PC-9 (cell line): ENCODE measurements around the gene CCDC3.
A peak's percentile ranks its signal among the peaks of the same experiment; 100 is the strongest.

ENCODE experiments used
- EZH2 ChIP-seq: fragments of 200-600 bp; sonication (generic); IDR thresholded peaks from 2 replicates; pipeline ENCODE4 v1.8.0; 2017; ENCODE audit warnings: antibody characterized with exemption, low read depth
- TF ChIP-seq, protein P1 (sequence below): fragments of 200-600 bp; sonication (generic); conservative IDR thresholded peaks from 2 replicates; pipeline ENCODE4 v1.6.1; 2017; ENCODE audit warnings: mixed run types, antibody characterized with exemption, mild to moderate bottlenecking, moderate library complexity

DNA sequence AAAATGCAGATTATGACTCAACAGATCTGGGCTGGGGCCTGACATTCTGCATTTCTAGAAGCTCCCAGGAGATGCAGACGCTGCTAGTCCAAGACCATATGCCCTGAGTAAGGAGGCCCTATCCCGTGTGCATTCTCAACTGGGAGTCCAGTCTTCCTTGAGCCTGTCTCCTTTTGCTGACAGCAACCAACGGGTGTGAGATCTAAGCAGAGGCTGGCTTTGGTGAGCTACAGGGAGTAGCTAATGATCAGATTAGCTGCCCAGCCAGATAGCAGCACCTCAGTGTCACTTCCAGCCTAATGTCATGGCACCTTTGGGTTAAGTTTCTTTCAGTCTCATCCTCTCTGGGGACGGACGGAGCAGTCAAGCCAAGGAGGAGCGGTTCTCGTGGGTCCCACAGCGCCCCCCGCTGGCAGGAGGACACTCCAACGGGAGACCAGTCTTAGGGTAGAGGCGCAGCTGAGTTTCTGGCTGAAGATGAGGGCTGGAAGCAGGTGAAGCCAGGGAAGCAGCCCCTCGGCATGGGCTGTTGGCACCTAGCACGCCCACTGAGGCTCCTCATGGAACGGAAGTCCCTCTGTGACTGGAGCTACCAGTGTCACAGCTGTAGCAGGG is 154.0 kb downstream of the CCDC3 start:
- TF ChIP-seq, protein P1, sequence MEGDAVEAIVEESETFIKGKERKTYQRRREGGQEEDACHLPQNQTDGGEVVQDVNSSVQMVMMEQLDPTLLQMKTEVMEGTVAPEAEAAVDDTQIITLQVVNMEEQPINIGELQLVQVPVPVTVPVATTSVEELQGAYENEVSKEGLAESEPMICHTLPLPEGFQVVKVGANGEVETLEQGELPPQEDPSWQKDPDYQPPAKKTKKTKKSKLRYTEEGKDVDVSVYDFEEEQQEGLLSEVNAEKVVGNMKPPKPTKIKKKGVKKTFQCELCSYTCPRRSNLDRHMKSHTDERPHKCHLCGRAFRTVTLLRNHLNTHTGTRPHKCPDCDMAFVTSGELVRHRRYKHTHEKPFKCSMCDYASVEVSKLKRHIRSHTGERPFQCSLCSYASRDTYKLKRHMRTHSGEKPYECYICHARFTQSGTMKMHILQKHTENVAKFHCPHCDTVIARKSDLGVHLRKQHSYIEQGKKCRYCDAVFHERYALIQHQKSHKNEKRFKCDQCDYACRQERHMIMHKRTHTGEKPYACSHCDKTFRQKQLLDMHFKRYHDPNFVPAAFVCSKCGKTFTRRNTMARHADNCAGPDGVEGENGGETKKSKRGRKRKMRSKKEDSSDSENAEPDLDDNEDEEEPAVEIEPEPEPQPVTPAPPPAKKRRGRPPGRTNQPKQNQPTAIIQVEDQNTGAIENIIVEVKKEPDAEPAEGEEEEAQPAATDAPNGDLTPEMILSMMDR = peak; percentile 45; the same call in 1 of the 2 replicates
- TF ChIP-seq EZH2 = no peak
